Natural killer cell treated with Interleukin-12 subunit alpha and Interleukin-12 subunit beta and Interleukin-15 and Interleukin-18, amount 100 ng/mL, for 72 hours (primary cell): ENCODE measurements around the gene RNF213. TPM values are rescaled to one million over a fixed set of nuclear protein-coding genes. Genes with fewer than 3 reads are reported as not detected.

Source experiments
- total RNA-seq, 2 donors: library from RNA; stranded (reverse); gene quantifications; one replicate each; pipeline ENCODE4 v1.2.3, GENCODE V29; 2022

The RNF213 gene
- total RNA-seq, 2 donors from 2014 or later = 1,259 to 2,425 TPM

Other genes starting within 250 kb of the RNF213 start
- 1 to 10 TPM; 1.1 to 3.2 TPM for gene TBC1D16, start 225.0 kb upstream of the RNF213 start, total RNA-seq
- gene CCDC40, start 224.2 kb upstream of the RNF213 start, total RNA-seq = under 1 TPM in 1 of 2 donors, not detected in 1; 0.56 TPM
- 10 to 100 TPM; 20.9 to 24.0 TPM for gene GAA, start 159.3 kb upstream of the RNF213 start, total RNA-seq
- gene EIF4A3, start 113.7 kb upstream of the RNF213 start, total RNA-seq = 100 to 1,000 TPM; 134 to 155 TPM
- not detected for gene CARD14, start 90.8 kb upstream of the RNF213 start, total RNA-seq
- 10 to 100 TPM in 1 of 2 donors, 1 to 10 TPM in 1; 9.9 to 32.4 TPM for gene SGSH, start 40.5 kb upstream of the RNF213 start, total RNA-seq
- 10 to 100 TPM in 1 of 2 donors, 1 to 10 TPM in 1; 5.5 to 19.3 TPM for gene SLC26A11, start 40.4 kb upstream of the RNF213 start, total RNA-seq
- gene ENDOV, start 154.3 kb downstream of the RNF213 start, total RNA-seq = 10 to 100 TPM; 14.0 to 15.2 TPM
- gene NPTX1, start 215.8 kb downstream of the RNF213 start, total RNA-seq = under 1 TPM; 0.38 to 0.92 TPM